HG03097 (cell line): ENCODE data around the gene LTF.

ENCODE experiments used
- ATAC-seq: cut with Tn5 transposase; IDR thresholded peaks from one replicate; pipeline ENCODE4 v1.9.1; 2021; ENCODE audit not compliant: unreplicated experiment, low FRiP score

Gene LTF

DNA sequence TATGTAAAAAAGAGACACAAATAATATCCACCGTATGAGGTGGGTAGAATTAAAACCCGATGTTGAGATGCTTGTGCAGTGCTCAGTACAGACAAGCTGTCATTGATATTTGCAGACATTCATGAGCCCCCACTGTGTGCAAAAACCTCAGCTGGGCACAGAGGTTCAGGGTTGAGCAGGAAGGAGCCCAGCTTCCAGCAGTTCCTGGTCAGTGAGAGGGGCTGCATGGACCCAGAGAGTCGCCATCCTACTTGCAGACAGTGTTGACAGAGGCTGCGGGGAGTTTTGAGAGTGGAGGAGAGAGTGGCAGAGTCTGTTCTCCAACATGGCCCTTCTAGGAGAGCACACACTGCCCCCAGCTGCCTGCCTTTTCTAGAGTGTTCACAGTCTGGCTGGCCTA lies 6.1 kb upstream of the LTF start:
- no peak for ATAC-seq

- no peak for ATAC-seq
These were observed 5.1 kb upstream of the LTF start for GRCh38 chr3:46469680-46470357.

DNA sequence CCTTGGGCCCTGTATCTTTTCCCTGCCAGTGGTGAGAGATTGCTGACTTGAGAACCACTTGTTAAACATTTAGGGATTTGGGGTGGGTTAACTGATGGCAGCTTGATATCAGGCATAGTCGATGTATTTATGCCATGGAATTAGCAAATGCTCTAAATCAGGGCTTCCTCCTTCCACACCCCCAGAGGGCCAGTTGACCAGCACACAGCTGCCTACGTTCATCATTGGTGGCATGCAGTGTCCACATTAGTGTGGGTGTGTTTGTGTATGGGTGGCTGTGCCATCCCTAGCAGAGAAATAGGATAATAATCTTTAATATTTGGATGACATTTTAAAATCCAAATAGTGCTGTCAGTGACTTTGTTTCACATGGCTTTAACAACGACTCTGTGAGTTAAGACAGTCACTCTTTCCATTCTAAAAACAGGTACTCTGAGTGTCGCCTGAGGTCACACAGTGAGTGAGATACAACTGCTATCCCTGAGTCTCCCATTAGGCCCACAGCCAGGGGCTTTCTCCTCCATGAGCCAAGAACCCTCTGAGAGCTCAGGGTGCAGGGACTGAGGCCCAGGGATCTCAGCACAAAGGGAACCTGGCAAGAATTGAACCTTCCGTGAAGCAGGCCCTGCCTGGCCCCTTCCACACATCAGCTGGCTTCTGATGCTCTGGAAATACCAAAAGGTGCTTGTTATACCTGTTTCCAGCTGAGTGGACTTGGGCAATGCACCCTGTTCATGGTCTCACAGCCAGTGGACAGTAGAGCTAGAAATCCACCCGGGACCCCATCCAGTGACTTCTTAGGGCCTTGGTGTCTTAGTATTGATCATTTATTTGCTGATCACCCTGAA lies 4.3 kb upstream of the LTF start:
- no peak for ATAC-seq

GRCh38 chr3:46467562-46467961 lies 2.9 kb upstream of the LTF start:
- no peak for ATAC-seq

DNA sequence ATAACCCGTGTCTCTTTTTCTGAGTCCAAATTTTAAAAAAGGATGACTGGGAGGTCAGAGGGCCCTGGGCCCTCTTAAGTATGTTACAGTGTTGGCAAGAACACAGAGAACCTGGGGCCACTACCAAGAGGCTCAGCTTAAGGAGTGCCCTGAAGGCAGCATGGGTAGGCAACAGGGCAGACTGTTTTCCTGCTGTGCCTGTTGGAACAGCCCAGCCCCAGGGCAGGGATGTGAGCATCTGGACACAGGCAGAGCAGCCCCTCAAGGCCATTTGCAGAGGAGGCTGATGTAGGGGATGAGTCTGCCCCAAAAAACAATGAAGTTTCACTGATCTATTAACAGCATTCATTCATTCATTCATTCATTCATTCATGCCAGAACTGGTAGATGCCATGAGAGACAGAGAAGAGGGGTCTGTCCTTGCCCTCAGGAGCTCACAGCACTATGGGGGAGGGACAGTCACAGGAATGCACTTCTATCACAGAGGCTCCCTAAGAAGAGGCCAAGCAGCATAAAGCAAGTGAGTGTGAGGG lies 2.2 kb upstream of the LTF start:
- ATAC-seq, result no peak

GRCh38 chr3:46466273-46466672 lies 1.6 kb upstream of the LTF start:
- no peak for ATAC-seq

GRCh38 chr3:46465196-46465520 lies 453 bp upstream of the LTF start:
- ATAC-seq, result no peak

- no peak for ATAC-seq
These were observed 850 bp downstream of the LTF start for GRCh38 chr3:46463868-46464241.

DNA sequence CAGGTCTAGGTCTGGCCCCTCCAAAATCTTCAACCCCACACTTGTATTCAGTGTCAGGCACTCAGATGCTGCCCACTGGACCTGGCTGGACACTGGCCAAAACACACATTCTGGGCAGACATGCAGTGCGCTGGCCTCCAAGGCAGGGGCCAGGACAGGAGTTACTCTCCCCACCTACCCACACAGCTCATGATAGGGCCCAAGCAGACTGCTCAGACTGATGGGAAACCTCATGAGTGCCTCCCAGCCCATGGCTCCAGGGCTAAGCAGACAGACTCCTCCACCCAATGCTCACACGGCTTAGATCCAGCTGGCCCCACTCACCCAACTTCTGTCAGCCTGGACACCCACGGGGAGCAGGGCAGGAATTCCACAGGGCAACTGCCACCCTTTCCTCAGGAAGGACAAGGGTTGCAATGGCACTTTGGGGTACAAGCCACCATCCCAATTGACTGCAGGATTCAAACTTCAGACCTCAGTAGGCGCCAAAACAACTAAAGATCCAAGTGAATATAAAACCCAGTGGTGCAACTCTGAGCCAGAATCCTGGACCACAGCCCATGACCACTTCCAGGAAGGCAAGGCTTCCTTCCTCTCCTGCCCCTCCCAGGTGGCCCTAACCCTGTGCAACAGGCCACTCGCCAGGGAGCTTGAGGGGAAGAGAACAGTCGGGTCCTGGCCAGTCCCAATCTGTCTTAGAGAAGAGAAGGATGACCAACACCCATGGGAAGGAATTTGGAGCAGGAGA lies 1.4 kb downstream of the LTF start:
- no peak for ATAC-seq

- no peak for ATAC-seq
These were observed 2.2 kb downstream of the LTF start for GRCh38 chr3:46462511-46462910.

GRCh38 chr3:46462111-46462510 lies 2.6 kb downstream of the LTF start:
- ATAC-seq, result no peak

DNA sequence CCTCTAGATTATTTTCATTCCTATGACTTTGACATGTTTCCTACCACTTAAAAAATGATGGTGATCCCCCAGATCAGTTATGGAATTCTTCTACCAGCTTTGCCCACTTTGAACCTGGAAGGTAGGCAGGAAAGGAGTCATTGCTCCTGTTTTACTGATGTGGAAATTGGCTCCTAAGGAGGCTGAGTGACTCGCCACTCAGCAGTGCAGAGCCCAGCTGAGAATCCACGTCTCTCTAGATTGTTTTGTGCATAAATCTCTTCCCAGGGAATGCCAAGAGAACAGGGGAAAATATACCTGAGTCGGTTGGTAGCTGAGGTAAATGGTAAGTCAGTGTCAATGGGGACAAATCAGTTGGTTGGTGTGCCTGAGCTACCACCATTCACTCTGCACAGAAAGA lies 4.7 kb downstream of the LTF start:
- ATAC-seq, result no peak

- no peak for ATAC-seq
These were observed 8.6 kb downstream of the LTF start for GRCh38 chr3:46456118-46456517.

- ATAC-seq, result no peak
These were observed 9.2 kb downstream of the LTF start for GRCh38 chr3:46455231-46456115.

GRCh38 chr3:46454606-46455005 lies 10.1 kb downstream of the LTF start:
- ATAC-seq, result no peak

- no peak for ATAC-seq
These were observed 10.5 kb downstream of the LTF start for GRCh38 chr3:46454209-46454595.

GRCh38 chr3:46453526-46454208 lies 11.0 kb downstream of the LTF start:
- no peak for ATAC-seq

- no peak for ATAC-seq
These were observed 14.8 kb downstream of the LTF start for GRCh38 chr3:46449755-46450552.

DNA sequence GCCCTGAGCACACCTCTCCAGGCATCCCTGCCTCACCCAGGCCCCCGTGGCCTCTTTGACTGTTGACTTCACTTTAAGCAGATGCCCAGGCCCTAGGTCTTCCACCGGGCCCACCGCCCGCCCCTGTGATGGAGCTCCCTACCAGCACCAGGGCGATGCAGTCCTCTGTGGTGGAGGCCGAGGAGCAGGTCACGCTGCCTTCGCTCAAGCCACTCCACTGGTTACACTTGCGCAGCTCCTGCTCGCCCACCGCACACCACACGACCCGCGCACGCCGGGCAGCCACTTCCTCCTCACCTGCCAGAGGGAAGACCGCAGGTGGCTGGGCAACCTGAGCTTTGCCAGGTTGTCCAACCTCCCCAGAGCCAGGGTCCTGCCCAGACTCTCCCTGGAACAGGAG lies 16.0 kb downstream of the LTF start:
- ATAC-seq, result no peak
